Neural cell (in vitro differentiated cells): ENCODE measurements around the gene ZP4. TPM values are rescaled to one million over a fixed set of nuclear protein-coding genes. Genes with fewer than 3 reads are reported as not detected.

Experiments used
- H2AFZ ChIP-seq: fragments of 200-600, 300-800 bp; sonication (generic), shearing (Covaris generic); 2 replicates; pipeline ENCODE4 v1.6.0; 2014; ENCODE audit warnings: low read depth, mild to moderate bottlenecking, antibody characterized with exemption, low read length, moderate library complexity
- H3F3A ChIP-seq: fragments of 200-600 bp; shearing (Covaris generic); 2 replicates; pipeline ENCODE4 v1.6.1; 2016; ENCODE audit warnings: mild to moderate bottlenecking, moderate library complexity, mixed read lengths, antibody characterized with exemption, low read length; ENCODE audit not compliant: insufficient read depth, poor library complexity, severe bottlenecking
- H3K27ac ChIP-seq: fragments of 200-600, 300-800 bp; sonication (generic), shearing (Covaris generic); 2 replicates; pipeline ENCODE4 v1.5.1; 2014; ENCODE audit warnings: mild to moderate bottlenecking, low read length, moderate library complexity
- H3K27me3 ChIP-seq: fragments of 300-800, 200-600 bp; sonication (generic), shearing (Covaris generic); 2 replicates; pipeline ENCODE4 v1.6.0; 2014; ENCODE audit warnings: mild to moderate bottlenecking, low read depth, low read length, moderate library complexity; ENCODE audit not compliant: insufficient read depth
- H3K36me3 ChIP-seq: fragments of 300-800, 200-600 bp; sonication (generic), shearing (Covaris generic); 2 replicates; pipeline ENCODE4 v1.5.1; 2014; ENCODE audit warnings: mild to moderate bottlenecking, antibody characterized with exemption, low read length, moderate library complexity; ENCODE audit not compliant: insufficient read depth
- H3K4me2 ChIP-seq: fragments of 300-800, 200-600 bp; sonication (generic), shearing (Covaris generic); 2 replicates; pipeline ENCODE4 v1.6.0; 2014; ENCODE audit warnings: mild to moderate bottlenecking, low read length
- H3K4me3 ChIP-seq: fragments of 300-800, 200-600 bp; sonication (generic), shearing (Covaris generic); 2 replicates; pipeline ENCODE4 v1.5.1; 2014; ENCODE audit warnings: mild to moderate bottlenecking, low read length, moderate library complexity
- H3K79me2 ChIP-seq: fragments of 200-600 bp; shearing (Covaris generic); replicated peaks from 2 replicates; pipeline ENCODE4 v1.6.0; 2014; ENCODE audit warnings: mild to moderate bottlenecking, low read length, moderate library complexity; ENCODE audit not compliant: insufficient read depth
- H3K9ac ChIP-seq: fragments of 300-800, 200-600 bp; sonication (generic), shearing (Covaris generic); 2 replicates; pipeline ENCODE4 v1.6.1; 2016; ENCODE audit warnings: mild to moderate bottlenecking, low read length, mixed read lengths
- H3K9me2 ChIP-seq: fragments of 200-600 bp; shearing (Covaris generic); 2 replicates; pipeline ENCODE4 v1.6.1; 2016; ENCODE audit warnings: mild to moderate bottlenecking, low read length, mixed read lengths; ENCODE audit not compliant: insufficient read depth
- H3K9me3 ChIP-seq: fragments of 200-600, 300-800 bp; sonication (generic), shearing (Covaris generic); 2 replicates; pipeline ENCODE4 v1.6.1; 2016; ENCODE audit warnings: mild to moderate bottlenecking, mixed run types, low read length, moderate library complexity, mixed read lengths
- H4K20me1 ChIP-seq: fragments of 200-600 bp; shearing (Covaris generic); 2 replicates; pipeline ENCODE4 v1.6.1; 2016; ENCODE audit warnings: mild to moderate bottlenecking, mixed run types; ENCODE audit not compliant: insufficient read depth
- CTCF ChIP-seq: fragments of 450-650 bp; IDR thresholded peaks from 2 replicates; pipeline ENCODE4 v1.5.1; 2014; ENCODE audit warnings: antibody characterized with exemption, mild to moderate bottlenecking, moderate library complexity; ENCODE audit not compliant: poor library complexity, severe bottlenecking
- EP300 ChIP-seq: fragments of 450-650 bp; conservative IDR thresholded peaks from 2 replicates; pipeline ENCODE4 v1.6.1; 2014; ENCODE audit warnings: antibody characterized with exemption, mild to moderate bottlenecking, moderate library complexity; ENCODE audit not compliant: poor library complexity, severe bottlenecking
- EZH2 ChIP-seq: fragments of 200-600, 300-800 bp; shearing (Covaris generic), sonication (generic); IDR thresholded peaks from 2 replicates; pipeline ENCODE4 v1.6.1; 2014; ENCODE audit warnings: antibody characterized with exemption, low read length, borderline replicate concordance, mild to moderate bottlenecking; ENCODE audit not compliant: insufficient read depth, poor library complexity, severe bottlenecking
- MXI1 ChIP-seq: fragments of 450-650 bp; conservative IDR thresholded peaks from 2 replicates; pipeline ENCODE4 v1.6.1; 2014; ENCODE audit warnings: antibody characterized with exemption, mild to moderate bottlenecking; ENCODE audit not compliant: poor library complexity, severe bottlenecking
- POLR2AphosphoS5 ChIP-seq: IDR thresholded peaks from 2 replicates; pipeline ENCODE4 v1.6.1; 2012
- RAD21 ChIP-seq: fragments of 450-650 bp; conservative IDR thresholded peaks from 2 replicates; pipeline ENCODE4 v1.6.1; 2014; ENCODE audit warnings: antibody characterized with exemption, mild to moderate bottlenecking, moderate library complexity
- REST ChIP-seq: IDR thresholded peaks from 2 replicates; pipeline ENCODE4 v1.6.1; 2012; ENCODE audit warnings: borderline replicate concordance
- SMC3 ChIP-seq: fragments of 450-650 bp; conservative IDR thresholded peaks from 2 replicates; pipeline ENCODE4 v1.6.1; 2014; ENCODE audit warnings: antibody characterized with exemption, mild to moderate bottlenecking, moderate library complexity; ENCODE audit not compliant: poor library complexity
- TAF1 ChIP-seq: IDR thresholded peaks from 2 replicates; pipeline ENCODE4 v1.6.1; 2012; ENCODE audit warnings: low read depth
- polyA plus RNA-seq: library from polyadenylated mRNA; depleted of rRNA; stranded (reverse); fragments of >200 nt; gene quantifications from 2 replicates; pipeline ENCODE4 v1.2.3, GENCODE V29; 2014

ZP4 gene
- polyA plus RNA-seq, 1 donor from 2014 or later, result not detected

GRCh38 chr1:237868817-237869600 is 21.7 kb downstream of the ZP4 start:
- Histone ChIP-seq H3K9me3 (no peaks in the 10 kb centered on the region), H4K20me1 (no peaks in the 10 kb centered on the region), H3K9ac (no peak overlapping the region), H3F3A (no peaks in the 10 kb centered on the region), H3K27ac (no peak overlapping the region), H3K4me2 (no peak overlapping the region), H3K79me2 (no peaks in the 10 kb centered on the region), H3K4me3 (no peak overlapping the region), H3K36me3 (no peaks in the 10 kb centered on the region), H2AFZ (no peak overlapping the region), H3K9me2 (no peaks in the 10 kb centered on the region), H3K27me3 (no peaks in the 10 kb centered on the region)
- no peak for TF ChIP-seq EZH2
- no peak for TF ChIP-seq EP300
- TF ChIP-seq MXI1, result no peak
- no peak for TF ChIP-seq RAD21
- TF ChIP-seq CTCF, result no peak
- TF ChIP-seq POLR2AphosphoS5, result no peak
- TF ChIP-seq SMC3, result no peak
- TF ChIP-seq TAF1, result no peak
- no peak for TF ChIP-seq REST

- TF ChIP-seq EP300, result no peak
- no peak for TF ChIP-seq CTCF
- TF ChIP-seq POLR2AphosphoS5, result no peak
- no peak for TF ChIP-seq TAF1
- no peak for TF ChIP-seq SMC3
- TF ChIP-seq MXI1, result no peak
- no peak for TF ChIP-seq REST
- no peak for TF ChIP-seq RAD21
- no peak for TF ChIP-seq EZH2
- Histone ChIP-seq H3K36me3 (no peaks in the 10 kb centered on the region), H3K27ac (no peak overlapping the region), H3K9me3 (no peaks in the 10 kb centered on the region), H3K9me2 (no peaks in the 10 kb centered on the region), H3K4me2 (no peak overlapping the region), H3K4me3 (no peak overlapping the region), H3F3A (no peaks in the 10 kb centered on the region), H3K79me2 (no peaks in the 10 kb centered on the region), H2AFZ (no peak overlapping the region), H4K20me1 (no peaks in the 10 kb centered on the region), H3K27me3 (no peaks in the 10 kb centered on the region), H3K9ac (no peak overlapping the region)
Observed at GRCh38 chr1:237867380-237867888, 23.3 kb downstream of the ZP4 start.
